Measurements from ENCODE around the gene MMP20. TPM values are rescaled to one million over a fixed set of nuclear protein-coding genes. Genes with fewer than 3 reads are reported as not detected.

MMP20 gene
- total and polyA plus RNA-seq, 5 donors, result not detected

- Histone ChIP-seq H3K4me3 (ENCODE audit: low read length) (no peak overlapping the region), H3K27me3 (ENCODE audit: control insufficient read depth, insufficient read depth) (no peaks in the 10 kb centered on the region), H3K27ac (ENCODE audit: low read length) (no peak overlapping the region), H3K9me3 (ENCODE audit: control insufficient read depth, low read length) (no peaks in the 10 kb centered on the region), H3K4me1 (ENCODE audit: control insufficient read depth, insufficient read depth, low read length) (no peaks in the 10 kb centered on the region)
- DNase-seq (no peak), ATAC-seq (no peak)
- intact Hi-C loops (cut with DNase I), result no loop called here
Measured at GRCh38 chr11:102528618-102529017, 96.5 kb downstream of the MMP20 start.

GRCh38 chr11:102527684-102528083 lies 97.4 kb downstream of the MMP20 start:
- H3K27ac ChIP-seq (ENCODE audit: low read length), result no peak overlapping the region
- intact Hi-C loops (cut with DNase I), result no loop called here
- H3K4me3 ChIP-seq (ENCODE audit: low read length), result no peak overlapping the region
- no peaks in the 10 kb centered on the region for H3K27me3 ChIP-seq (ENCODE audit: control insufficient read depth, insufficient read depth)
- ATAC-seq, result no peak
- WGBS, result 94% methylated on average over 2 of the region's 2 CpGs
- H3K9me3 ChIP-seq (ENCODE audit: control insufficient read depth, low read length), result no peaks in the 10 kb centered on the region
- DNase-seq, result no peak
- H3K4me1 ChIP-seq (ENCODE audit: control insufficient read depth, insufficient read depth, low read length), result no peaks in the 10 kb centered on the region

DNA sequence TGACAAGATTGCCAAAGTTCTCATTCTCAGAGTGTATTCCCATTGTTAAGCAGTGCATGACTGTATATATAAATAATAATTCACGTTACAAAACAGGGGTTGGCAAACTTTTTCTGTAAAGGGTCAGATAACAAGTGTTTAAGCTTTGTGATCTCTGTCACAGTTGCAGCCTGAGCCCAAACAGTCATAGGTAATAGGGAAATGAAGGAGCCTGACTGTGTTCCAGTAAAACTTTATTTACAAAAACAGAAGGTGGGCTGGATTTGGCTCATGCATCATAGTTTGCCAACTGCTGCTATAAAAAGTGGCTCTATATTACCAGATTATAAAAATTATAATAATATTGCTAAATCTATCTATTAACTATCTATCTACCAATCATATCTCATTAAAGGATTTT lies 98.1 kb downstream of the MMP20 start:
- DNase-seq, result no peak
- intact Hi-C loops (cut with DNase I), result no loop called here
- Histone ChIP-seq H3K4me1 (ENCODE audit: control insufficient read depth, insufficient read depth, low read length) (no peaks in the 10 kb centered on the region), H3K27me3 (ENCODE audit: control insufficient read depth, insufficient read depth) (no peaks in the 10 kb centered on the region), H3K4me3 (ENCODE audit: low read length) (no peak overlapping the region), H3K9me3 (ENCODE audit: control insufficient read depth, low read length) (no peaks in the 10 kb centered on the region), H3K27ac (ENCODE audit: low read length) (no peak overlapping the region)
- ATAC-seq, result no peak
- 82% methylated on average over 1 of the region's 1 CpG for WGBS

Other genes starting within 250 kb of the MMP20 start
- gene TMEM123, start 172.6 kb downstream of the MMP20 start, total RNA-seq, result 100 to 1,000 TPM; 101 to 106 (median 101) TPM
- gene TMEM123, start 172.6 kb downstream of the MMP20 start, polyA plus RNA-seq, result 52.4 TPM
- not detected for gene MMP7, start 94.6 kb downstream of the MMP20 start, total RNA-seq
- gene MMP7, start 94.6 kb downstream of the MMP20 start, polyA plus RNA-seq, result not detected
- gene MMP27, start 80.4 kb upstream of the MMP20 start, total RNA-seq, result not detected
- not detected for gene MMP27, start 80.4 kb upstream of the MMP20 start, polyA plus RNA-seq
- gene MMP8, start 99.6 kb upstream of the MMP20 start, total RNA-seq, result under 1 TPM in 1 of 4 donors, not detected in 3; 0.06 TPM
- 0.02 TPM for gene MMP8, start 99.6 kb upstream of the MMP20 start, polyA plus RNA-seq
- gene MMP10, start 155.3 kb upstream of the MMP20 start, total RNA-seq, result not detected
- gene MMP10, start 155.3 kb upstream of the MMP20 start, polyA plus RNA-seq, result not detected
- 1 to 10 TPM in 1 of 4 donors, under 1 TPM in 1, not detected in 2; 0.14 to 1.0 TPM for gene MMP1, start 172.8 kb upstream of the MMP20 start, total RNA-seq
- gene MMP1, start 172.8 kb upstream of the MMP20 start, polyA plus RNA-seq, result 0.05 TPM
- gene MMP3, start 218.3 kb upstream of the MMP20 start, total RNA-seq, result not detected
- gene MMP3, start 218.3 kb upstream of the MMP20 start, polyA plus RNA-seq, result not detected
- gene MMP12, start 249.7 kb upstream of the MMP20 start, total RNA-seq, result not detected
- not detected for gene MMP12, start 249.7 kb upstream of the MMP20 start, polyA plus RNA-seq

Measured in right cardiac atrium (tissue), 5 donors.